Osteoblast (primary cell): ENCODE measurements around the gene ARHGEF1. TPM values are rescaled to one million over a fixed set of nuclear protein-coding genes. Genes with fewer than 3 reads are reported as not detected.

Experiments used
- DNase-seq: peaks from one replicate; pipeline ENCODE4 v3.0.0; 2011; ENCODE audit warnings: low spot score, mixed read lengths; ENCODE audit not compliant: insufficient read length; ENCODE audit errors: missing footprints
- H2AFZ ChIP-seq: 2 replicates; pipeline ENCODE4 v1.6.0; 2011; ENCODE audit warnings: mild to moderate bottlenecking, low read length
- H3K27ac ChIP-seq: 2 replicates; pipeline ENCODE4 v1.5.1; 2011; ENCODE audit warnings: mild to moderate bottlenecking, low read depth, low read length, moderate library complexity
- H3K27me3 ChIP-seq: 2 replicates; pipeline ENCODE4 v1.6.0; 2012; ENCODE audit warnings: mild to moderate bottlenecking, control low read depth, inconsistent platforms, low read length, moderate library complexity; ENCODE audit not compliant: insufficient read depth
- H3K36me3 ChIP-seq: 2 replicates; pipeline ENCODE4 v1.5.1; 2011; ENCODE audit warnings: mild to moderate bottlenecking, low read length, control low read depth, moderate library complexity; ENCODE audit not compliant: insufficient read depth
- H3K4me1 ChIP-seq: 2 replicates; pipeline ENCODE4 v1.5.1; 2011; ENCODE audit warnings: mild to moderate bottlenecking, low read length, control low read depth, moderate library complexity; ENCODE audit not compliant: insufficient read depth
- H3K4me2 ChIP-seq: 2 replicates; pipeline ENCODE4 v1.6.0; 2011; ENCODE audit warnings: mild to moderate bottlenecking, low read length; ENCODE audit not compliant: insufficient read depth
- H3K4me3 ChIP-seq: fragments of 200-600 bp; sonication (generic); 3 replicates; pipeline ENCODE4 v1.5.1; 2012; ENCODE audit warnings: mild to moderate bottlenecking, low read length, inconsistent platforms; ENCODE audit not compliant: insufficient read depth
- H3K79me2 ChIP-seq: 2 replicates; pipeline ENCODE4 v1.6.0; 2012; ENCODE audit warnings: mild to moderate bottlenecking, low read length, control low read depth, inconsistent platforms; ENCODE audit not compliant: insufficient read depth
- H3K9me3 ChIP-seq: 2 replicates; pipeline ENCODE4 v1.5.1; 2011; ENCODE audit warnings: low read depth, low read length, control low read depth
- H4K20me1 ChIP-seq: 2 replicates; pipeline ENCODE4 v1.6.0; 2012; ENCODE audit warnings: mild to moderate bottlenecking, low read length, control low read depth; ENCODE audit not compliant: insufficient read depth
- total RNA-seq: library from RNA; depleted of rRNA; stranded (reverse); fragments of >200 nt; gene quantifications from 2 replicates; pipeline ENCODE4 v1.2.3, GENCODE V29; 2012
- TF ChIP-seq, protein P1 (sequence below): IDR thresholded peaks from 2 replicates; pipeline ENCODE4 v1.5.1; 2011; ENCODE audit warnings: mild to moderate bottlenecking, low read depth, low read length, moderate library complexity; ENCODE audit errors: extremely low read depth

ARHGEF1 gene
- total RNA-seq, 1 donor = 31.8 TPM

DNA sequence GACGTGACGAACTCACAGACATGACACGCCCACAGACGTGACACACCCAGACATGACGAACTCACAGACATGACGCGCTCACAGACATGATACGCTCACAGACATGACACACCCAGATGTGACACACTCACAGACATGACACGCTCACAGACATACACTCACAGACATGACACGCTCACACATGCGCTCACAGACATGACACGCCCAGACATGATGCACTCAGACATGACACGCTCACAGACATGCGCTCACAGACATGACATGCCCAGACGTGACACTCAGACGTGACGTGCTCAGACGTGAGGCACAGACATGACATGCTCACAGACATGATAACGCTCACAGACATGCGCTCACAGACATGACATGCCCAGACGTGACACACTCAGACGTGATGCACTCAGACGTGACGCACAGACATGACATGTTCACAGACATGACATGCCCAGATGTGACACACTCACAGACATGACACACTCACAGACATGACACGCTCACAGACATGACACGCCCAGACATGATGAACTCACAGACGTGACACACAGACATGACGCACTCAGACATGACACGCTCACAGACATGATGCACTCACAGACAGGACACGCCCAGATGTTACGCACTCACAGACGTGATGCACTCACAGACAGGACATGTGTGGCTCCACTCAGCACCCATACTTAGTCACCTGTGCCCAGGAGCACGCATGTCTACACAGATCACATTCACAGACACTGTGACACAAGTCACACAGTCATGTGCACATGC is 37.1 kb downstream of the ARHGEF1 start:
- DNase-seq = no peak
- TF ChIP-seq, protein P1, sequence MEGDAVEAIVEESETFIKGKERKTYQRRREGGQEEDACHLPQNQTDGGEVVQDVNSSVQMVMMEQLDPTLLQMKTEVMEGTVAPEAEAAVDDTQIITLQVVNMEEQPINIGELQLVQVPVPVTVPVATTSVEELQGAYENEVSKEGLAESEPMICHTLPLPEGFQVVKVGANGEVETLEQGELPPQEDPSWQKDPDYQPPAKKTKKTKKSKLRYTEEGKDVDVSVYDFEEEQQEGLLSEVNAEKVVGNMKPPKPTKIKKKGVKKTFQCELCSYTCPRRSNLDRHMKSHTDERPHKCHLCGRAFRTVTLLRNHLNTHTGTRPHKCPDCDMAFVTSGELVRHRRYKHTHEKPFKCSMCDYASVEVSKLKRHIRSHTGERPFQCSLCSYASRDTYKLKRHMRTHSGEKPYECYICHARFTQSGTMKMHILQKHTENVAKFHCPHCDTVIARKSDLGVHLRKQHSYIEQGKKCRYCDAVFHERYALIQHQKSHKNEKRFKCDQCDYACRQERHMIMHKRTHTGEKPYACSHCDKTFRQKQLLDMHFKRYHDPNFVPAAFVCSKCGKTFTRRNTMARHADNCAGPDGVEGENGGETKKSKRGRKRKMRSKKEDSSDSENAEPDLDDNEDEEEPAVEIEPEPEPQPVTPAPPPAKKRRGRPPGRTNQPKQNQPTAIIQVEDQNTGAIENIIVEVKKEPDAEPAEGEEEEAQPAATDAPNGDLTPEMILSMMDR = no peak
- H4K20me1 ChIP-seq = no peaks in the 10 kb centered on the region
- no peak overlapping the region for H2AFZ ChIP-seq
- H3K9me3 ChIP-seq = no peaks in the 10 kb centered on the region
- no peak overlapping the region for H3K4me3 ChIP-seq
- H3K4me1 ChIP-seq = no peaks in the 10 kb centered on the region
- no peak overlapping the region for H3K27ac ChIP-seq
- no peaks in the 10 kb centered on the region for H3K79me2 ChIP-seq
- H3K36me3 ChIP-seq = no peaks in the 10 kb centered on the region
- no peak overlapping the region for H3K4me2 ChIP-seq
- H3K27me3 ChIP-seq = peaks cover 40% of the 10 kb centered on the region

DNA sequence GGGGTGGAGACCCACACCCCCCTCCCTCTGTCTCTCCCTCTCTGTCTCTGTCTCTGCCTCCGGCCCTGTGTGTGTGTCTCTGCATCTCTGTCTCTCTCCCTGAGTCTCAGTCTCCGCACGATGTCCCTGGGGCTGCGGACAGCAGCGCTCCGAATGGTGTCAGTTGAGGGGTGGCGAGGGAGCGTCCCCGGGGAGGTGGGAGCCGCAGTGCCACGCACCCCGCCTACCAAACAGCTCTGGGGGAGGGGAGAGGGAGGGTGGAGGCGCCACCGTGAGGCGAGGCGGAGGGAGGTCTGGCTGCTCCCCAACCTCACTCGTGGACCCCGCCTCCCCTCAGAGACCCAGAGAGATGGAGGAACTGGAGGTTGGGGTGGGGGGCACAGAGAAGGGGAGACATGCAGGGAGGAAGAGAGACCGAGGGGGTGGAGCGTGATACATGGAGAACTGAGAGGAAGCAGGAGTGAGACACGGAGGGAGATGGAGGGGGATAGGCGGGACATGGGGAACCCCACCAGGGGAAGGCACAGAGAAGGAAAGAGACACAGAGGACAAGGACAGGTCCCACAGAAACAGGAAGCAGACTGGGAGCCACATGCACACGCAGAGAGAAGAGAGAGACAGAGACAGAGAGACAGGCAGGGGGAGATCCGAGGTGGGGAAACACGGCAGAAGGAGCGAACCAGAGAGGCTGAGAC is 38.0 kb downstream of the ARHGEF1 start:
- no peaks in the 10 kb centered on the region for H3K79me2 ChIP-seq
- H3K36me3 ChIP-seq = no peaks in the 10 kb centered on the region
- no peak overlapping the region for H3K27ac ChIP-seq
- no peak for DNase-seq
- no peaks in the 10 kb centered on the region for H3K4me1 ChIP-seq
- H3K9me3 ChIP-seq = no peaks in the 10 kb centered on the region
- no peaks in the 10 kb centered on the region for H4K20me1 ChIP-seq
- H3K4me3 ChIP-seq = no peak overlapping the region
- no peak overlapping the region for H3K4me2 ChIP-seq
- peaks cover 33% of the 10 kb centered on the region for H3K27me3 ChIP-seq
- TF ChIP-seq, protein P1 = no peak
- H2AFZ ChIP-seq = no peak overlapping the region

DNA sequence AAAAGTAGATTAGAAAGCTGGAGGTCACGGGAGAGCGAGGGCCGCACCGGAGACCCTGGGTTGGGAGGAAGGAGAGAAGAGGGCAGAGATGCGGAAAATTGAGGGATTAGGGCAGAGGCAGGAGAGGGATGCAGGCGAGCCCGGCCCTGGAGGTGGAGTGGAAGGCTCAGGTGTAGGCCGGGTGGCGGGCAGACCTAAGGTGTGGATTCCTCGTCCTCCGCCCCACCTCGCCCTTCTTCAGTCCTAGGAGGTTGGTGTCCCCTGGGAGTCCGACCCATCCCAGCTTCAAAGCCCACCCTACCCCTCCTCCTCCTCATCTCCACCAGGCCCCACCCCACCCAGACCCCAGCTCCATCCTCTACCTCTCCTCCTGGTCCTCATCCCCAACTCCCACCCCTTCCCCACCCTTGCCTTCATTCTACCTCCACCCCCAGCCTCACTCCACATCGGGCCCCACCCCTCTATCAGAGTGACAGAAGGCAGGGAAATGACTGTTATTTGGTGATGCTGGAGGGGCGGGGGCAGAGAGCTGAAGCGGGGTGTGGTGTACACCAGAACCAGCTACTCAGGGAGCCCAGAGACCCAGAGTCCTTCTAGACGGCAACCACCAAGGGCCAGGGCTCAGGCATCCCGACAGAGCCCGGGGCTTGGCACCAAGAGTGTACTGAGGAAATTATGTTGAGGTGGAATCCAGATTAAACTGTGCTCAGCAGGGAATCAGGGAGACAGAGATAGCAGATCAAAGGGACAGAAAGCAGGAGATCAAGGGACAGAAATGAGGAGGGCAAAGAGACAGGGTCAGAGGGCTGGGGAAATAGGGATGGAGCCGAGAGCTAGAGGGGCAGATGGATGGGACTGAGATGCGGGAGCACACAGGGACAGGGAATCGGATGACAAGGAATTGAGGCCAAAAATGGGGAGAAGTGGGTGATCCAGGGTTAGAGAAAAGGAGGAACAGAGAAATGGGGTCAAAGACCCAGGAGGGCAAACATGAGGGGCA is 38.9 kb downstream of the ARHGEF1 start:
- Histone ChIP-seq H4K20me1 (no peaks in the 10 kb centered on the region), H3K36me3 (no peaks in the 10 kb centered on the region), H3K9me3 (no peaks in the 10 kb centered on the region), H3K27me3 (peaks cover 25% of the 10 kb centered on the region), H3K27ac (no peak overlapping the region), H3K4me3 (no peak overlapping the region), H3K4me2 (no peak overlapping the region), H3K79me2 (no peaks in the 10 kb centered on the region), H2AFZ (no peak overlapping the region), H3K4me1 (no peaks in the 10 kb centered on the region)
- DNase-seq = no peak
- TF ChIP-seq, protein P1 = no peak
